HepG2 (cell line): ENCODE data around the gene TMEM143. TPM values are rescaled to one million over a fixed set of nuclear protein-coding genes. Genes with fewer than 3 reads are reported as not detected.
A peak's percentile ranks its signal among the peaks of the same experiment; 100 is the strongest.

Experiments
- AFF4 ChIP-seq: sonication (generic); formaldehyde crosslinking; IDR thresholded peaks from 2 replicates; pipeline ENCODE4 v1.4.0; 2020; ENCODE audit warnings: missing genetic modification reagents
- BATF2 ChIP-seq: sonication (generic); formaldehyde crosslinking; IDR thresholded peaks from 2 replicates; pipeline ENCODE4 v1.8.0; 2022; ENCODE audit warnings: mild to moderate bottlenecking, missing genetic modification reagents, moderate library complexity
- CTCF ChIP-seq: sonication (generic); formaldehyde crosslinking; IDR thresholded peaks from 2 replicates; pipeline ENCODE4 v1.5.0; 2020; ENCODE audit warnings: mild to moderate bottlenecking, missing genetic modification reagents, moderate library complexity
- ETV5 ChIP-seq: IDR thresholded peaks from 2 replicates; pipeline ENCODE4 v1.6.1; 2018; ENCODE audit warnings: missing biosample characterization, missing genetic modification reagents, inconsistent platforms, borderline replicate concordance
- MNT ChIP-seq: fragments of 450-650 bp; IDR thresholded peaks from 2 replicates; pipeline ENCODE4 v1.6.1; 2016
- MXI1 ChIP-seq: IDR thresholded peaks from 3 replicates; pipeline ENCODE4 v1.6.1; 2012; ENCODE audit warnings: low read depth, low read length, inconsistent platforms, borderline replicate concordance
- PCBP2 ChIP-seq: fragments of 200-400 bp; formaldehyde crosslinking; optimal IDR thresholded peaks from 2 replicates; pipeline ENCODE3; 2018; ENCODE audit warnings: low read length, low read depth; ENCODE audit not compliant: poor library complexity, severe bottlenecking
- PRPF4 ChIP-seq: fragments of 200-400 bp; formaldehyde crosslinking; IDR thresholded peaks from 2 replicates; pipeline ENCODE4 v1.6.1; 2016; ENCODE audit warnings: low read length, low read depth; ENCODE audit not compliant: poor library complexity, severe bottlenecking
- PTBP1 ChIP-seq: fragments of 200-400 bp; formaldehyde crosslinking; IDR thresholded peaks from 2 replicates; pipeline ENCODE4 v1.6.1; 2018; ENCODE audit warnings: low read length, low read depth; ENCODE audit not compliant: poor library complexity, severe bottlenecking
- RXRB ChIP-seq: IDR thresholded peaks from 2 replicates; pipeline ENCODE4 v1.6.1; 2016; ENCODE audit warnings: borderline replicate concordance, missing genetic modification reagents, missing compliant biosample characterization
- SAP130 ChIP-seq: IDR thresholded peaks from 2 replicates; pipeline ENCODE4 v1.6.1; 2016; ENCODE audit warnings: low read depth
- SKIL ChIP-seq: sonication (generic); formaldehyde crosslinking; IDR thresholded peaks from 2 replicates; pipeline ENCODE4 v1.8.0; 2022; ENCODE audit warnings: missing genetic modification reagents, mild to moderate bottlenecking, moderate library complexity, borderline replicate concordance
- SRSF9 ChIP-seq: fragments of 200-400 bp; formaldehyde crosslinking; IDR thresholded peaks from 2 replicates; pipeline ENCODE4 v1.6.1; 2018; ENCODE audit warnings: borderline replicate concordance, mild to moderate bottlenecking, low read depth, low read length; ENCODE audit not compliant: insufficient read depth, poor library complexity, severe bottlenecking
- XRCC5 ChIP-seq: fragments of 200-400 bp; formaldehyde crosslinking; optimal IDR thresholded peaks from 2 replicates; pipeline ENCODE3; 2017; ENCODE audit warnings: mild to moderate bottlenecking, low read length
- ZSCAN22 ChIP-seq: sonication (generic); formaldehyde crosslinking; IDR thresholded peaks from 2 replicates; pipeline ENCODE4 v1.4.0; 2020; ENCODE audit warnings: mild to moderate bottlenecking, missing genetic modification reagents
- polyA plus RNA-seq, 8 experiments: library from polyadenylated mRNA; depleted of rRNA in 3 of 8; stranded (reverse) in 7 of 8; unstranded in 1 of 8; fragments of >200 nt; fragmentation: Illumina TruSeq in 4 of 8; extraction: Trizol in 4 of 8; gene quantifications; 2 replicates each; pipeline versions ENCODE4 v1.2.1 to v1.2.3, GENCODE V29; 2011 to 2016; ENCODE audit warnings: low read depth in 4 of 8, missing spikeins in 1 of 8, mixed read lengths in 1 of 8; ENCODE audit not compliant: insufficient read depth in 1 of 8
- total RNA-seq, 5 experiments: library from RNA; depleted of rRNA; stranded (reverse); fragments of >200 nt; fragmentation: Illumina TruSeq; extraction: Trizol; gene quantifications; 2 replicates each; pipeline ENCODE4 v1.2.3, GENCODE V29; 2016; ENCODE audit warnings: low read depth in 1 of 5

Gene TMEM143
- total and polyA plus RNA-seq, 2 of the 13 experiments (the other 11 are each of a cell fraction or from before 2014, with no cell fraction given), result 7.7 to 11.3 TPM

- 0 out of 2 replicates have a peak, but pooled peaks have one; percentile 6 for TF ChIP-seq MNT
- TF ChIP-seq SKIL (CRISPR knock-in tag), result no peak
- 0 out of 2 replicates have a peak, but pooled peaks have one; percentile 18 for TF ChIP-seq RXRB (CRISPR knock-in tag)
- TF ChIP-seq ETV5 (CRISPR knock-in tag), result peak; percentile 24; the same call in 1 of the 2 replicates
- TF ChIP-seq XRCC5, result peak; percentile 50
- TF ChIP-seq SAP130 (CRISPR knock-in tag), result peak; percentile 43; the same call in 1 of the 2 replicates
- TF ChIP-seq PTBP1, result no peak
- peak; percentile 69 for TF ChIP-seq PRPF4
- no peak for TF ChIP-seq SRSF9
- no peak for TF ChIP-seq ZSCAN22
- no peak for TF ChIP-seq BATF2 (CRISPR knock-in tag)
- TF ChIP-seq PCBP2, result no peak
- no peak for TF ChIP-seq AFF4
- peak; percentile 58; the same call in 1 of the 3 replicates for TF ChIP-seq MXI1
- 0 out of 2 replicates have a peak, but pooled peaks have one; percentile 4 for TF ChIP-seq CTCF (CRISPR knock-in tag)
Observed at GRCh38 chr19:48321622-48322591, 41.8 kb downstream of the TMEM143 start (continued).
